ENCODE results near the gene ACTMAP.

GRCh38 chr19:40780582-40780981, 30.3 kb upstream of the ACTMAP start:
- TF ChIP-seq ZNF740 (CRISPR knock-in tag; IDR thresholded peaks at IDR 0.05) (no peak), RAD21 (CRISPR knock-in tag; IDR thresholded peaks at IDR 0.05) (no peak), ZNF138 (CRISPR knock-in tag; IDR thresholded peaks at IDR 0.05; ENCODE audit: low read depth) (no peak), THYN1 (CRISPR knock-in tag; IDR thresholded peaks at IDR 0.05; ENCODE audit: borderline replicate concordance, low read depth) (no peak), EZH2 (conservative IDR thresholded peaks at IDR 0.05; ENCODE audit: low read depth, low read length) (no peak), ETS1 (CRISPR knock-in tag; IDR thresholded peaks at IDR 0.05) (no peak), ZNF17 (CRISPR knock-in tag; IDR thresholded peaks at IDR 0.05) (no peak), POLR2A (IDR thresholded peaks at IDR 0.05; ENCODE audit: insufficient read depth in 1 of 2, low read depth in 2 of 2, low read length in 2 of 2) (no peak), CTCF (CRISPR knock-in tag; IDR thresholded peaks at IDR 0.05) (no peak), TRIM22 (IDR thresholded peaks at IDR 0.05) (no peak)
